ENCODE data around the gene PTPRG. TPM values are rescaled to one million over a fixed set of nuclear protein-coding genes. Genes with fewer than 3 reads are reported as not detected.

PTPRG gene
- total RNA-seq, 1 experiment from 2014 or later = 32.1 TPM

DNA sequence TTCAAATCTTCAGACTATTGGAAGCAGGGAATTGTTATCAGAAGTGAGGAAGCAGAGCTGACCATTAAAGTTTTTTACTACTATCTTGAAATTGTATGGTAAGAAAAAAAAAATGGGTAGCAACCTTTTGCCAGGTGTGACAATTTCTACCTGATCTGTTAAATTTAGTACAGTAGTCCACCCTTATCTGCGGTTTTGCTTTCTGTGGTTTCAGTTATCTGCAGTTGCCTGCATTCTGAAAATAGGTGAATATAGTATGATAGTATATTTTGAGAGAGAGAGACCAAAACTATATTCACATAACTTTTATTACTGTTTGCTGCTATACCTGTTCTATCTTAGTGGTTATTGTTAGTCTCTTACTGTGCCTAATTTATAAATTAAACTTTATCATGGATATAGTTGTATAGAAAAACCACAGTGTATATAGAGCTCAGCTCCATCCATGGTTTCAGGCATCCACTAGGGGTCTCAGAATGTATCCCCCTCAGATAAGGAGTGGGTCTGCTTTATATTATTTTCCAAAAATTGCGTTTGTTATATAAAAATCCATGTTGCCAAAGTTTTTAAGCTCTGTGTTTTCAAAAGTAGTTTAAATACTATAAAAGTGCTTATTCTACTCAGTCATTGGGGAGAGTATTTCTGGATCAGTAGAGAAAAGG lies 69.9 kb downstream of the PTPRG start:
- BruUV-seq (replicated peaks) = no TSS peak
- POLR2A ChIA-PET = no interaction called here
- no peaks in the 10 kb centered on the region for H3K9me3 ChIP-seq (ENCODE audit: control insufficient read depth in 1 of 2, insufficient read depth in 1 of 2, low read depth in 1 of 2, low read length in 2 of 2)
- intact Hi-C loops (cut with micrococcal nuclease) = no loop called here
- no peak overlapping the region for H3K4me2 ChIP-seq (ENCODE audit: low read length)
- no peak overlapping the region for H2AFZ ChIP-seq (ENCODE audit: low read depth, low read length, poor library complexity, severe bottlenecking)
- TF ChIP-seq, protein P1, sequence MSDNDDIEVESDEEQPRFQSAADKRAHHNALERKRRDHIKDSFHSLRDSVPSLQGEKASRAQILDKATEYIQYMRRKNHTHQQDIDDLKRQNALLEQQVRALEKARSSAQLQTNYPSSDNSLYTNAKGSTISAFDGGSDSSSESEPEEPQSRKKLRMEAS (IDR thresholded peaks at IDR 0.05) = no peak
- TF ChIP-seq POLR2AphosphoS5 (IDR thresholded peaks at IDR 0.05; ENCODE audit: low read depth, low read length) (no peak), SRF (IDR thresholded peaks at IDR 0.05; ENCODE audit: low read depth) (no peak), SP1 (IDR thresholded peaks at IDR 0.05; ENCODE audit: low read depth) (no peak), ELF1 (IDR thresholded peaks at IDR 0.05; ENCODE audit: borderline replicate concordance, low read depth) (no peak), EZH2phosphoT487 (IDR thresholded peaks at IDR 0.05; ENCODE audit: borderline replicate concordance) (no peak), CEBPB (IDR thresholded peaks at IDR 0.05; ENCODE audit: low read depth) (no peak), ZFX (IDR thresholded peaks at IDR 0.05) (no peak)
- TF ChIP-seq, protein P2, sequence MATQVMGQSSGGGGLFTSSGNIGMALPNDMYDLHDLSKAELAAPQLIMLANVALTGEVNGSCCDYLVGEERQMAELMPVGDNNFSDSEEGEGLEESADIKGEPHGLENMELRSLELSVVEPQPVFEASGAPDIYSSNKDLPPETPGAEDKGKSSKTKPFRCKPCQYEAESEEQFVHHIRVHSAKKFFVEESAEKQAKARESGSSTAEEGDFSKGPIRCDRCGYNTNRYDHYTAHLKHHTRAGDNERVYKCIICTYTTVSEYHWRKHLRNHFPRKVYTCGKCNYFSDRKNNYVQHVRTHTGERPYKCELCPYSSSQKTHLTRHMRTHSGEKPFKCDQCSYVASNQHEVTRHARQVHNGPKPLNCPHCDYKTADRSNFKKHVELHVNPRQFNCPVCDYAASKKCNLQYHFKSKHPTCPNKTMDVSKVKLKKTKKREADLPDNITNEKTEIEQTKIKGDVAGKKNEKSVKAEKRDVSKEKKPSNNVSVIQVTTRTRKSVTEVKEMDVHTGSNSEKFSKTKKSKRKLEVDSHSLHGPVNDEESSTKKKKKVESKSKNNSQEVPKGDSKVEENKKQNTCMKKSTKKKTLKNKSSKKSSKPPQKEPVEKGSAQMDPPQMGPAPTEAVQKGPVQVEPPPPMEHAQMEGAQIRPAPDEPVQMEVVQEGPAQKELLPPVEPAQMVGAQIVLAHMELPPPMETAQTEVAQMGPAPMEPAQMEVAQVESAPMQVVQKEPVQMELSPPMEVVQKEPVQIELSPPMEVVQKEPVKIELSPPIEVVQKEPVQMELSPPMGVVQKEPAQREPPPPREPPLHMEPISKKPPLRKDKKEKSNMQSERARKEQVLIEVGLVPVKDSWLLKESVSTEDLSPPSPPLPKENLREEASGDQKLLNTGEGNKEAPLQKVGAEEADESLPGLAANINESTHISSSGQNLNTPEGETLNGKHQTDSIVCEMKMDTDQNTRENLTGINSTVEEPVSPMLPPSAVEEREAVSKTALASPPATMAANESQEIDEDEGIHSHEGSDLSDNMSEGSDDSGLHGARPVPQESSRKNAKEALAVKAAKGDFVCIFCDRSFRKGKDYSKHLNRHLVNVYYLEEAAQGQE (IDR thresholded peaks at IDR 0.05; ENCODE audit: low read depth) = no peak
- TF ChIP-seq, protein P3, sequence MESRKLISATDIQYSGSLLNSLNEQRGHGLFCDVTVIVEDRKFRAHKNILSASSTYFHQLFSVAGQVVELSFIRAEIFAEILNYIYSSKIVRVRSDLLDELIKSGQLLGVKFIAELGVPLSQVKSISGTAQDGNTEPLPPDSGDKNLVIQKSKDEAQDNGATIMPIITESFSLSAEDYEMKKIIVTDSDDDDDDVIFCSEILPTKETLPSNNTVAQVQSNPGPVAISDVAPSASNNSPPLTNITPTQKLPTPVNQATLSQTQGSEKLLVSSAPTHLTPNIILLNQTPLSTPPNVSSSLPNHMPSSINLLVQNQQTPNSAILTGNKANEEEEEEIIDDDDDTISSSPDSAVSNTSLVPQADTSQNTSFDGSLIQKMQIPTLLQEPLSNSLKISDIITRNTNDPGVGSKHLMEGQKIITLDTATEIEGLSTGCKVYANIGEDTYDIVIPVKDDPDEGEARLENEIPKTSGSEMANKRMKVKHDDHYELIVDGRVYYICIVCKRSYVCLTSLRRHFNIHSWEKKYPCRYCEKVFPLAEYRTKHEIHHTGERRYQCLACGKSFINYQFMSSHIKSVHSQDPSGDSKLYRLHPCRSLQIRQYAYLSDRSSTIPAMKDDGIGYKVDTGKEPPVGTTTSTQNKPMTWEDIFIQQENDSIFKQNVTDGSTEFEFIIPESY (IDR thresholded peaks at IDR 0.05; ENCODE audit: extremely low read depth, insufficient replicate concordance, low read length) = no peak
- no peak overlapping the region for H3K27ac ChIP-seq (ENCODE audit: low read depth, low read length)
- H3K4me3 ChIP-seq (replicated peaks in 1 of 2; ENCODE audit: low read depth in 1 of 2, low read length in 2 of 2) = no peak overlapping the region
- peaks cover 10 to 20% of the 10 kb centered on the region in 2 experiments for H3K4me1 ChIP-seq (ENCODE audit: control insufficient read depth in 1 of 2, insufficient read depth in 2 of 2, low read length in 2 of 2)
- no peak overlapping the region for H3K9ac ChIP-seq (ENCODE audit: low read length)
- CTCF ChIA-PET = no interaction called here
- ATAC-seq = no peak
- H4K20me1 ChIP-seq (ENCODE audit: insufficient read depth) = no peaks in the 10 kb centered on the region
- H3K27me3 ChIP-seq (ENCODE audit: insufficient read depth, low read length) = no peaks in the 10 kb centered on the region
- RAD21 ChIA-PET (ENCODE audit: low non-redundant PET in 1 of 2, low total read pairs in 2 of 2, uncharacterized antibody in 2 of 2, unreplicated experiment in 2 of 2) = no interaction called here
- no peaks in the 10 kb centered on the region for H3K9me2 ChIP-seq (ENCODE audit: insufficient read depth)
- H3K79me2 ChIP-seq (ENCODE audit: insufficient read depth, low read length) = no peaks in the 10 kb centered on the region; the same call in 1 of the 2 replicates
- DNase-seq (ENCODE audit: low read depth, low spot score) = no peak
- H3K36me3 ChIP-seq (ENCODE audit: control insufficient read depth in 1 of 2, insufficient read depth in 2 of 2, low read length in 2 of 2) = no peaks in the 10 kb centered on the region
